Glomerular visceral epithelial cell (primary cell): ENCODE data around the gene AOPEP.
A peak's percentile ranks its signal among the peaks of the same experiment; 100 is the strongest.
"Not testable (repeated sequence)": the region's sequence is repeated elsewhere in the genome, so short reads cannot be mapped to it uniquely, and the experiment has no call there.

Experiments used
- DNase-seq: peaks from one replicate; pipeline ENCODE4 v3.0.0-alpha.2; 2016; ENCODE audit errors: extremely low spot score

Gene AOPEP

GRCh38 chr9:95017661-95018060 is 291.2 kb downstream of the AOPEP start:
- DNase-seq, result no peak

- DNase-seq, result peak; percentile 80
Observed at GRCh38 chr9:95018099-95018936, 291.8 kb downstream of the AOPEP start.

DNA sequence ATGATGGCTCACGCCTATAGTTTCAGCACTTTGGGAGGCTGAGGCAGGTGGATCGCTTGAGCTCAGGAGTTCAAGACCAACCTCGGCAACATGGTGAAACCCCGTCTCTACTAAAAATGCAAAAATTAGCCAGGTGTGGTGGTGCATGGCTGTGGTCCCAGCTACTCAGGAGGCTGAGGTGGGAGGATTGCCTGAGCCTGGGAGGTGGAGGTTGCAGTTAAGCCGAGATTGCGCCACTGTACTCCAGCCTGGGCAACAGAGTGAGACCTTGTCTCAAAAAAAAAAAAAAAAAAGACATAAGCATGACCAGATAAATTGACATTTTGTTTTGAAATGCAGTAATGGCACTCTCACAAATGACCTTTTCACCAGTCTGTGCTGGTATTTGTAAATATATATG is 294.1 kb downstream of the AOPEP start:
- not testable (repeated sequence) for DNase-seq

DNA sequence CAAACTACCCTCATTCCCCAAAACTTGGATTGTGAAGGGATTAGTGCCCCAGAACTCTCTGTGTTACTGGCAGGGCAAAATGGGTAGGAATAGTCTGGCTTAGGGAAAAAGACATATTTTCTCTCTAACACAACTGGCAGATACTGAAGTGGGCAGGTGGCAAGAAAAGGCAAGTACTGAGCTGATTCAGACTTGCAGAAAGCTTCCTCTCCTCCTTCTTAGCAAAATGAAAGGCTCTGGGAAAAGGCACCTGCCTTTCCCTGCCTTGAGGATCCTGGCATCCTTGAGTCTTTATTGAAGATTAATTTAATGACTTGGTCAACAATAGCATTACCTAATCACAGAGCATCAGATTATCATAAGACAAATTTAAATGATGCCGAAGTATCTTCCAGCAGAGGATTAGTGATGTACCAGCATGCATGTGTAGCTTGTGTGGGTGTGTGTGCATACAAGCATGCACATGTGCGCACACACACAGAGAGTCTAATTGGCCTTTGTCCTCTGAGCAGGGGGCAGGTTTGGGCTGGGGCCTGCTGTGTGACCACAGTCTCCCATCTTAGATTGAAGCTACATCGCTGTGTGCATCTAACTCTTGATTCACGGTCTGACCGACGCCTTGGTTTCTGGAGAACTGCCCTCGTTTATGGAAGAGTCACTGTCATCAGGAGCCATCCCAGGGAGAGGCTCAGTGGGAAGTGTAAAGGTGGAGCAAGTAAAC is 294.8 kb downstream of the AOPEP start:
- DNase-seq, result no peak

- no peak for DNase-seq
Observed at GRCh38 chr9:95022657-95023056, 296.2 kb downstream of the AOPEP start.

DNA sequence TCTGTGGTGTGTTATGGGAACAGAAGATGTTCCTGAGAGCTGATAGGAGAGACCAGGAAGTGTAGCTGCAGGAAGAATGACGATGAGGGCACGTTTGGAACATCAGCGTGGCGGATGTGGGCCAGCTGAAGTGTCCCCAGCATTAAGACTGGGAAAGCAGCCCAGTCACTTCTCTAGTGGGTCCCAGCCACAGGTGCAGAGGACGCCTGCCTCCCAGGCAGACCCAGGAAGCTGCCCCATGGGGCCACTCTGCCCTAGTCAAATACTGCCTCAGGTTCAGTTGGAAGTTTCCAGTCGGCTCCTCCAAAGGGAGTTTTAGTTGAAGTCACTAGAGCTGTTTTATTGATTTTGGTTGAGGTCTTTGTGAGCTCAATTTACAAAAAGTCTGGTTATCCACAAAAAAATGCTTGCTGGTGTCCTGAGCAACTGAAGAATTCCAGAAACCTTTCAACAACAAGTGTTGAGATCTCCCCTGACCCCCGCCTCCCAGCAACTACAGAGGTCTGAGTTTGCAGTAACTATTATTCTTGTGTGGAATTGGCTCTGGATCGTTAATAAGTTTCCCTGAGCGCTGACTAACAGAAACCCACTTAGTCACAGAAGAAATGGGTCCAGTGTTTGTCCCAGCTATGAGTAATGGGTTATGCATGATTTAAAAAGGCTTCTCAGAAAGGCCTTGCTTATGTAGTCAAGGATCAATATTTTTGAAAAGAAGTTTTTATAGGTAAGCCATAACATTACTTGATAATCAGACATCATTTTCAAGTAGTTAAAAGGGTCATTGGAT is 296.9 kb downstream of the AOPEP start:
- peak; percentile 87 for DNase-seq

DNA sequence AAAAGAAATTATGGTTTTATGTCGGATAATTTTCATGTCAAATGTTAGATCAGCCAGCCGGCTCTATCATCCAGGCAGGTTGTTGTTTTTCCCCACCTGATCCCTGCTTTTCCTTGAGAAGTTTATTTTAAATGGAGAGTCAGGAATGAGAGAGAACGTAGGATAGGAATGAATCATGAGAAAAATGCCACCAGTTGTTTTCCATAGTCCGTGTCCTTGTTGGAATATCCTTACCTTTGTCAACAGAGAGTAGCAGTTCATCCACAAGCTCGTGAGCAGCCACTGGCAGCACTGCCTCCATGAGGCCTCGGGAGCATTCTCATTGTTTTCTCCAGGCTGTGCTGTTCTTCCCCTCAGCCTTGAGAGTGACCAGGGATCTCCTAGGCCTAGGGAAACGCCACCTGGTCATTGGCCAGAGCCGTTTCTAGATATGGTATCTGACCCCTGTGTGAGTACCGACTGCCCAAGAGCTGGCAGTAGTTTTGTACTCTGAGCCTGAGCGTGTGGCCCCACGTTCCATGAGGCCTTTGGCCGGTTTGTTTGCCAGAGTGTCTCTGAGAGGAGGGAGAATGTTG is 297.7 kb downstream of the AOPEP start:
- DNase-seq, result no peak

DNA sequence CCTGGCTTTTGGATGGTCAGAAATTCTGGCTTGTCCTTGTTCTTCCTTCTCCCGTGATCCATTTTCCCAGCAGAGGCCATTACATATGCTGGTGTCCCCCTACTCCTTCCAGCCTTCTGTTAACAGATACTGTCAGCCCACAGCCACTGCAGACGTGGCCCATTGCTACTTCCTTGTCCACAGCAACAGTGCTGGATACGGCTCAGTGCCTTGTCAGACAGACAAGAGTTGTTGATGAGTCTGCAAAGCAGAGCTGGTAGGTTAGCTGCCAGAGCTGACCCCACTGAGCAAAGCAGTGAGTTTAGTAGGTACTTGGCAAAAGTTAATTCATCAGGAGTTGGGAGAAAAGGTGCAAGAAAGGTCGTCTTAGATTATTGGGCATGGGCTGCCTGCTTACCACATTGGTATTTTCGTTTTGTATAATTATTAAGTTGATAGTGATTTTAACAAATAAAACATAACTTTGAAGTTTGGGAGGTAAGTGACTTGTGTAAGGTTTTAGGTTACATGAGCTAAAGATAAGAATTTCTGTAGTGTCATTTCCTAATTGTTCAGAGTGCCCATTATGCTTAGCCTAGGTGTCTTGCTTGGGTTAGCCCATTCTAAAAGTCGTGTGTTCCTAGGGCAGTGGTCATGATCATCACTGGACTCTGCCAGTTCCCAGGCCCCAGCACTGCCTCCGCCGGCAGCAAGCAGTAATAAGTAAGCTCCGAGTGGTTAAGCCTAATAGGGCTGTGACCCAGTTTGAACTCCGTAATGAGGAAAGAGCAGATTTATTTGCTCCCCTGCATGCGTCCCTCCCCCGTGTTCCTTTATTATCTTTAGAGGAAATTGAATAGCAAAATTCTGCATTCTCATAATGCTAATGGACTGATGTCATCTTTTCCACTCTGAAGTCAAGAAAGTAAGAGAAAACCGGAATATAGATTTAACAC is 299.0 kb downstream of the AOPEP start:
- peak; percentile 94 for DNase-seq

DNA sequence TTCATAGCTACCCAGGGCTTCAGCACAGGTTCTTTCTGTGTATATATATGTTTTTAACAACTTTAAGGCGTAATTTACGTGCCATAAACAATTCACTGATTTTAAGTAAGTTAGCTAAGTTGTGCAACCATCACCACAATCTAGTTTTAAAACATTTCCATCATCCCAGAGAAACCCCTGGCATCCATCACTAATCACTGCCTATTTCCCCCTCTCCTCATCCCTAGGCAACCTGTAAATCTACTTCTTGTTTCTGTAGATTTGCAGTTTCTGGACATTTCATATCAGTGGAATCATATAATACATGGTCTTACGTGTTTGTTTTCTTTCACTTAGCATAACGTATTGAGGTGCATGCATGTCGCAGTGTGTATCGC is 299.6 kb downstream of the AOPEP start:
- no peak for DNase-seq

DNA sequence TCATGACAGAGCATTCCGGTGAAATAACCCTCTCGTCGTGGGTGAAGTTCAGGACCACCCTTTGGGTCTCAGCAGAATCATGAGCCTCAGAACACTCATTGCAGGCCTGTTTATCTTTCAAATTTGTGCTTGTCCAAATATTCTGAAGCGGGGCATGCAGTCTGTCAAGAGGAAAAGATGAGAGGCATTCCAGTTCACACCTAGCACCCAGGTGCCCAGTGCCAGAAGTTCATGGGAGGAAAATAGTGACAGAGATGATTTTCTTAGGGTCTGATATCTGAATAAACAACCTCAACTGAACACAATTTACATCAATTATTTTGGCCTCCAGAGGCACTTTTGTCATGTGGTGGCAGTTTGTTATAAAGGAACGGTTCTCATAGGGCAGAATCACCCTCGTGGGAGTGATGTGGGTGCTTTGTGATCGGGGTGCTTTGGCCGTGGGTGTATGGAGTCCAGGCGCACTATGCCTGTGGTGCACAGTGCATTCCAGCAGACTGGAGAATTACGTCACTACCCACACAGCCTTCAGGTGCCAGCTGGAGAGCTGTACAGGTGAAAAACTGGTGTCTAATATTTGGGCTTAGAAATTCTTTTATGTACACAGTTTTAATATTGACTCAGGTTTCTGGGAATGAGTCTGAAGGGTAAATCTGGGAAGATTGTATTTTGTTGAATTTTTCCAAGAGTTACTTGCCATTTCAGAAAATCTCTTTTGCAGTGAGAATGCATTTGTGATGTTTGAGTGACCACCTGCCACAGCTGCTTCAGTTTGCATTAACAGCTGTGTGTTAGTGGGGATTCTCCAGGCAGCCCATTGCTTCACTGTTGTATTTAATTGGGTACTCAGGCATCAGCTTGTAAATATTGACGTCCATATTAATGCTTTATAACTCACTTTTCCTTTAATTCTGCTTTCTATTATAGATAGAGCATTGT is 301.7 kb downstream of the AOPEP start:
- DNase-seq, result no peak

GRCh38 chr9:95028853-95029219 is 302.3 kb downstream of the AOPEP start:
- no peak for DNase-seq

DNA sequence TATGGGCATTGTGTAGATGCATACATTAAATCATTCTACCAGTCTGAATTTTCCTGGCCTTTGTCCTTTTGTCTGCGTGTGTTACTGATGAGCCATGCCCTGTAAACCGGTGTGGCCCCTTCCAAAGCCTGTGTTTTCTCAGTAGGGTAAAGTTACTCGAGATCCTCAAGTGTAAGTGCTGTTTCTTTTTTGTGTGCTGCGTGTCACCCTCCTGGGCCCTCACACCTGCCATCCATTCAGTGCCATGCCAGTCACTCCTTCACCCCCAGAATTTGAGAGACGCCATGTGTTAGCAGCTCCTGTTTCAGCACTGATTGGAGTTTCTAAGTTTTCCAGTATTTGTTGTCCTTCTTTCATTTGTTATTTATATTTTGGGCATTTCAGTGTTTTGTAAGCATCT is 302.8 kb downstream of the AOPEP start:
- DNase-seq, result no peak

DNA sequence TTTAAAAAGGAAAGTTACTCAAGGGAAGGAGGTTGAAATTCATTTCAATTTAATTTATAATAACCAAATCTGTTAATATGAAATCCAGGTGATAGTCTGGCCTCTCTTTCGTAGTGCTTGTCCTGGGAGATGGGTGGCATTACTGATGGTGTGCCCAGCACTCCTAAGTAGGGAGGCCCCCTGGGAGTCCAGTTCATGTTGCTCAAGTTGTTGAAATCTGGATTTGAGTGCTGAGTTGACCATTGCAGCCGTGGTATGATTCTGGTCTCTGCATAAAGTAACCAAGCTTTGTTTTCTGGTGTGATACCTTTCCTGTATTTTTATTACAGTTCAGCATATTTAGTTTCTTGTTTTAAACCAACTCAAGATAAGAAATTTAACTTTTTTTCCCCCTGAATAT is 303.2 kb downstream of the AOPEP start:
- no peak for DNase-seq

GRCh38 chr9:95030344-95030743 is 303.8 kb downstream of the AOPEP start:
- DNase-seq, result no peak

- no peak for DNase-seq
Observed at GRCh38 chr9:95030920-95031642, 304.6 kb downstream of the AOPEP start.

GRCh38 chr9:95031711-95032461 is 305.4 kb downstream of the AOPEP start:
- no peak for DNase-seq

- DNase-seq, result no peak
Observed at GRCh38 chr9:95032580-95033341, 306.3 kb downstream of the AOPEP start.

DNA sequence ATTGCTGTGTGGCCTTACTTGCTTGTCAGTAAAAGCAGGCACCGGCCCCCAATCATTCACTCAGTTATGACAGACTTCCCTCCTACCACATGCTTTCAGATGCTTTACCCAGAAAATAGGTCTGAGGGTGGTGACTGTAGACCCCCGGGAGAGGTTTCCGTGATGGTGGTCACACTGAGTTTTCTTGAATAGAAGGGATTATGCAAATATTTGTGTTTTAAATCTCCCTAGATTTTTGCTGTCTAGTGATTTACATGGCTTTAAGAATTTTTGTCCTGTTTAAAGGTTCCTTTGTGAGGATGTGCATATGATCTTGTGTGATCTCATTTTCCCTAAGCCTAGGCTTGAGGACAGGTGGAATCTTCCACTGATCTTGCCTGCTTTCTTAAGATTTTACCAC is 309.3 kb downstream of the AOPEP start:
- DNase-seq, result no peak
